ENCODE data around the gene TMEM33. TPM values are rescaled to one million over a fixed set of nuclear protein-coding genes. Genes with fewer than 3 reads are reported as not detected.

The TMEM33 gene
- polyA plus RNA-seq, 1 donor from 2014 or later: 26.5 TPM

DNA sequence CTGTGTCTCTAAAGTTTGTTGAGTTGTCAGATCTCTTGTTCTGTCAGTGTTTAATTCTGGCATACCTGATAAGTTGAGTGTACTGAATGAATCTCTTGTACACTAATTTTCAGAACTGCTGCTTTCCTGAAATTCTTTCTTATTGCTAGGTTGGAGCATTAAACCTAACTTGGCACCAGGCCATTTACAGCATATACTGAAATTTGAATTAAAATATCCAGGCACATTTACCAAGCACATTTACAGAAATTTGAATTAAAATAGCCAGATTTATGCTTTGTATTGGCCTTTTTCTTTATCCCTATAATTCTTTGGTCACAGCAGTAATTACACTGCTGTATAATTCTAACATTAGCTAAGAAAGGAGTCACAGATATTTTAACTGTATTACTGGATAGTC lies 8.9 kb downstream of the TMEM33 start:
- Histone ChIP-seq H3K27ac (ENCODE audit: low read length) (no peak overlapping the region), H3K9ac (ENCODE audit: low read length) (no peak overlapping the region), H3K4me2 (ENCODE audit: low read length) (no peak overlapping the region), H3K4me3 (ENCODE audit: low read length) (no peak overlapping the region), H3K9me3 (ENCODE audit: low read length) (no peaks in the 10 kb centered on the region), H2AFZ (ENCODE audit: low read depth, low read length) (no peak overlapping the region), H4K20me1 (ENCODE audit: insufficient read depth) (no peaks in the 10 kb centered on the region), H3F3A (ENCODE audit: insufficient read depth, low read length, poor library complexity, severe bottlenecking) (no peaks in the 10 kb centered on the region), H3K36me3 (ENCODE audit: insufficient read depth, low read length) (peaks cover 5% of the 10 kb centered on the region), H3K79me2 (replicated peaks; ENCODE audit: insufficient read depth, low read length) (peaks cover 5% of the 10 kb centered on the region), H3K9me2 (ENCODE audit: insufficient read depth, low read length) (no peaks in the 10 kb centered on the region), H3K27me3 (ENCODE audit: insufficient read depth, low read depth, low read length) (no peaks in the 10 kb centered on the region)
- TF ChIP-seq CTCF (IDR thresholded peaks at IDR 0.05; ENCODE audit: poor library complexity, severe bottlenecking) (no peak), TAF1 (IDR thresholded peaks at IDR 0.05; ENCODE audit: low read depth) (no peak), EZH2 (IDR thresholded peaks at IDR 0.05; ENCODE audit: borderline replicate concordance, insufficient read depth, low read length, poor library complexity, severe bottlenecking) (no peak), POLR2AphosphoS5 (IDR thresholded peaks at IDR 0.05) (no peak), SMC3 (conservative IDR thresholded peaks at IDR 0.05; ENCODE audit: poor library complexity) (no peak)

- Histone ChIP-seq H3K27ac (ENCODE audit: low read length) (no peak overlapping the region), H3K27me3 (ENCODE audit: insufficient read depth, low read depth, low read length) (no peaks in the 10 kb centered on the region), H3K9me3 (ENCODE audit: low read length) (no peaks in the 10 kb centered on the region), H2AFZ (ENCODE audit: low read depth, low read length) (no peak overlapping the region), H3K9ac (ENCODE audit: low read length) (no peak overlapping the region), H3K4me3 (ENCODE audit: low read length) (no peak overlapping the region), H3F3A (ENCODE audit: insufficient read depth, low read length, poor library complexity, severe bottlenecking) (no peaks in the 10 kb centered on the region), H3K9me2 (ENCODE audit: insufficient read depth, low read length) (no peaks in the 10 kb centered on the region), H4K20me1 (ENCODE audit: insufficient read depth) (no peaks in the 10 kb centered on the region), H3K36me3 (ENCODE audit: insufficient read depth, low read length) (peaks cover 17% of the 10 kb centered on the region), H3K4me2 (ENCODE audit: low read length) (no peak overlapping the region), H3K79me2 (replicated peaks; ENCODE audit: insufficient read depth, low read length) (no peaks in the 10 kb centered on the region)
- TF ChIP-seq POLR2AphosphoS5 (IDR thresholded peaks at IDR 0.05): no peak
- TF ChIP-seq SMC3 (conservative IDR thresholded peaks at IDR 0.05; ENCODE audit: poor library complexity): no peak
- TF ChIP-seq, protein P1, sequence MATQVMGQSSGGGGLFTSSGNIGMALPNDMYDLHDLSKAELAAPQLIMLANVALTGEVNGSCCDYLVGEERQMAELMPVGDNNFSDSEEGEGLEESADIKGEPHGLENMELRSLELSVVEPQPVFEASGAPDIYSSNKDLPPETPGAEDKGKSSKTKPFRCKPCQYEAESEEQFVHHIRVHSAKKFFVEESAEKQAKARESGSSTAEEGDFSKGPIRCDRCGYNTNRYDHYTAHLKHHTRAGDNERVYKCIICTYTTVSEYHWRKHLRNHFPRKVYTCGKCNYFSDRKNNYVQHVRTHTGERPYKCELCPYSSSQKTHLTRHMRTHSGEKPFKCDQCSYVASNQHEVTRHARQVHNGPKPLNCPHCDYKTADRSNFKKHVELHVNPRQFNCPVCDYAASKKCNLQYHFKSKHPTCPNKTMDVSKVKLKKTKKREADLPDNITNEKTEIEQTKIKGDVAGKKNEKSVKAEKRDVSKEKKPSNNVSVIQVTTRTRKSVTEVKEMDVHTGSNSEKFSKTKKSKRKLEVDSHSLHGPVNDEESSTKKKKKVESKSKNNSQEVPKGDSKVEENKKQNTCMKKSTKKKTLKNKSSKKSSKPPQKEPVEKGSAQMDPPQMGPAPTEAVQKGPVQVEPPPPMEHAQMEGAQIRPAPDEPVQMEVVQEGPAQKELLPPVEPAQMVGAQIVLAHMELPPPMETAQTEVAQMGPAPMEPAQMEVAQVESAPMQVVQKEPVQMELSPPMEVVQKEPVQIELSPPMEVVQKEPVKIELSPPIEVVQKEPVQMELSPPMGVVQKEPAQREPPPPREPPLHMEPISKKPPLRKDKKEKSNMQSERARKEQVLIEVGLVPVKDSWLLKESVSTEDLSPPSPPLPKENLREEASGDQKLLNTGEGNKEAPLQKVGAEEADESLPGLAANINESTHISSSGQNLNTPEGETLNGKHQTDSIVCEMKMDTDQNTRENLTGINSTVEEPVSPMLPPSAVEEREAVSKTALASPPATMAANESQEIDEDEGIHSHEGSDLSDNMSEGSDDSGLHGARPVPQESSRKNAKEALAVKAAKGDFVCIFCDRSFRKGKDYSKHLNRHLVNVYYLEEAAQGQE (IDR thresholded peaks at IDR 0.05; ENCODE audit: borderline replicate concordance): no peak
- no peak for TF ChIP-seq RAD21 (conservative IDR thresholded peaks at IDR 0.05)
- no peak for TF ChIP-seq EP300 (conservative IDR thresholded peaks at IDR 0.05; ENCODE audit: poor library complexity, severe bottlenecking)
- TF ChIP-seq MXI1 (conservative IDR thresholded peaks at IDR 0.05; ENCODE audit: poor library complexity, severe bottlenecking): no peak
- TF ChIP-seq CTCF (IDR thresholded peaks at IDR 0.05; ENCODE audit: poor library complexity, severe bottlenecking): no peak
- TF ChIP-seq TAF1 (IDR thresholded peaks at IDR 0.05; ENCODE audit: low read depth): no peak
- TF ChIP-seq EZH2 (IDR thresholded peaks at IDR 0.05; ENCODE audit: borderline replicate concordance, insufficient read depth, low read length, poor library complexity, severe bottlenecking): no peak
These were observed 14.3 kb downstream of the TMEM33 start for GRCh38 chr4:41949531-41949930.
